ENCODE data around the gene IFFO2. TPM values are rescaled to one million over a fixed set of nuclear protein-coding genes. Genes with fewer than 3 reads are reported as not detected.

IFFO2 gene
- total RNA-seq, 1 experiment from 2014 or later = 15.6 TPM

DNA sequence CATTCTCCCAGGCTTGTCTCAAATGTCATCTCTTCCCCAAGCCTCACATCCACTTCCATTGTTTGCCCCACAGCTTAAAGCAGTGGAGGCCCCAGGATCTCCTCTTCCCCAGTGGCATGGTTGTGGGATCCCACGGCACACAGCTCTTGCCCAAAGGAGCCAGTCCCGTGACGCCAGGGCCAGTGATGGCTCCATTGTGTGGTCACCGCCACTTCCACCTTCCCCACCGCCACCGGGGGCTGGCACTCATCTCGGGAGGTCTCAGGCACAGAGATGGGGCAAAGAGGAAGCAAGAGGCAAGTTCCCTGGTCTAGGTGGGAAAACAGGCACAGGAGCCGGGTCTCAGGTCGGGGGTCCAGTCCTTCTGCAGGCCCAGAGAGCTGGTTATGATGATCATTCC is 31.2 kb downstream of the IFFO2 start:
- H3K9me2 ChIP-seq (ENCODE audit: insufficient read depth) = no peaks in the 10 kb centered on the region
- DNase-seq (ENCODE audit: low read depth, low spot score) (no peak), ATAC-seq (no peak)
- ChIA-PET RAD21 (ENCODE audit: low non-redundant PET in 1 of 2, low total read pairs in 2 of 2, uncharacterized antibody in 2 of 2, unreplicated experiment in 2 of 2) (no interaction called here), POLR2A (interaction anchor here (3.1 kb wide), 1 partner anchor 13 kb away, joined by 13 read pairs; no protein-coding TSS in a partner anchor), CTCF (interaction anchor here (3.1 kb wide), 1 partner anchor 18 kb away, joined by 14 read pairs; no protein-coding TSS in a partner anchor)
- no peaks in the 10 kb centered on the region for H3K36me3 ChIP-seq (ENCODE audit: control insufficient read depth in 1 of 2, insufficient read depth in 2 of 2, low read length in 2 of 2)
- intact Hi-C loops (cut with micrococcal nuclease) = no loop called here
- TF ChIP-seq EGR1 (IDR thresholded peaks at IDR 0.05; ENCODE audit: low read depth) (no peak), ZFX (IDR thresholded peaks at IDR 0.05) (no peak), EZH2 (IDR thresholded peaks at IDR 0.05) (no peak), FOSL1 (IDR thresholded peaks at IDR 0.05; ENCODE audit: low read depth) (no peak), CEBPB (IDR thresholded peaks at IDR 0.05; ENCODE audit: low read depth) (no peak), EZH2phosphoT487 (IDR thresholded peaks at IDR 0.05; ENCODE audit: borderline replicate concordance) (no peak), SP1 (IDR thresholded peaks at IDR 0.05; ENCODE audit: low read depth) (no peak), CBX3 (IDR thresholded peaks at IDR 0.05; ENCODE audit: low read depth) (no peak), JUND (IDR thresholded peaks at IDR 0.05) (no peak), TCF7L2 (IDR thresholded peaks at IDR 0.05; ENCODE audit: borderline replicate concordance, extremely low read depth, insufficient read depth, insufficient read length) (no peak), POLR2AphosphoS5 (IDR thresholded peaks at IDR 0.05; ENCODE audit: low read depth, low read length) (no peak), POLR2A (IDR thresholded peaks at IDR 0.05; ENCODE audit: borderline replicate concordance, extremely low read depth, insufficient read depth, insufficient read length) (no peak)
- TF ChIP-seq, protein P1, sequence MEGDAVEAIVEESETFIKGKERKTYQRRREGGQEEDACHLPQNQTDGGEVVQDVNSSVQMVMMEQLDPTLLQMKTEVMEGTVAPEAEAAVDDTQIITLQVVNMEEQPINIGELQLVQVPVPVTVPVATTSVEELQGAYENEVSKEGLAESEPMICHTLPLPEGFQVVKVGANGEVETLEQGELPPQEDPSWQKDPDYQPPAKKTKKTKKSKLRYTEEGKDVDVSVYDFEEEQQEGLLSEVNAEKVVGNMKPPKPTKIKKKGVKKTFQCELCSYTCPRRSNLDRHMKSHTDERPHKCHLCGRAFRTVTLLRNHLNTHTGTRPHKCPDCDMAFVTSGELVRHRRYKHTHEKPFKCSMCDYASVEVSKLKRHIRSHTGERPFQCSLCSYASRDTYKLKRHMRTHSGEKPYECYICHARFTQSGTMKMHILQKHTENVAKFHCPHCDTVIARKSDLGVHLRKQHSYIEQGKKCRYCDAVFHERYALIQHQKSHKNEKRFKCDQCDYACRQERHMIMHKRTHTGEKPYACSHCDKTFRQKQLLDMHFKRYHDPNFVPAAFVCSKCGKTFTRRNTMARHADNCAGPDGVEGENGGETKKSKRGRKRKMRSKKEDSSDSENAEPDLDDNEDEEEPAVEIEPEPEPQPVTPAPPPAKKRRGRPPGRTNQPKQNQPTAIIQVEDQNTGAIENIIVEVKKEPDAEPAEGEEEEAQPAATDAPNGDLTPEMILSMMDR (IDR thresholded peaks at IDR 0.05 in 2 of 3, conservative IDR thresholded peaks at IDR 0.05 in 1 of 3; ENCODE audit: borderline replicate concordance in 1 of 3, insufficient read depth in 1 of 3, low read depth in 2 of 3, low read length in 2 of 3) = no peak
- TF ChIP-seq, protein P2, sequence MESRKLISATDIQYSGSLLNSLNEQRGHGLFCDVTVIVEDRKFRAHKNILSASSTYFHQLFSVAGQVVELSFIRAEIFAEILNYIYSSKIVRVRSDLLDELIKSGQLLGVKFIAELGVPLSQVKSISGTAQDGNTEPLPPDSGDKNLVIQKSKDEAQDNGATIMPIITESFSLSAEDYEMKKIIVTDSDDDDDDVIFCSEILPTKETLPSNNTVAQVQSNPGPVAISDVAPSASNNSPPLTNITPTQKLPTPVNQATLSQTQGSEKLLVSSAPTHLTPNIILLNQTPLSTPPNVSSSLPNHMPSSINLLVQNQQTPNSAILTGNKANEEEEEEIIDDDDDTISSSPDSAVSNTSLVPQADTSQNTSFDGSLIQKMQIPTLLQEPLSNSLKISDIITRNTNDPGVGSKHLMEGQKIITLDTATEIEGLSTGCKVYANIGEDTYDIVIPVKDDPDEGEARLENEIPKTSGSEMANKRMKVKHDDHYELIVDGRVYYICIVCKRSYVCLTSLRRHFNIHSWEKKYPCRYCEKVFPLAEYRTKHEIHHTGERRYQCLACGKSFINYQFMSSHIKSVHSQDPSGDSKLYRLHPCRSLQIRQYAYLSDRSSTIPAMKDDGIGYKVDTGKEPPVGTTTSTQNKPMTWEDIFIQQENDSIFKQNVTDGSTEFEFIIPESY (IDR thresholded peaks at IDR 0.05; ENCODE audit: extremely low read depth, insufficient replicate concordance, low read length) = no peak
- H3K9ac ChIP-seq (ENCODE audit: low read length) = no peak overlapping the region
- no peak overlapping the region for H3K4me3 ChIP-seq (replicated peaks in 1 of 2; ENCODE audit: low read depth in 1 of 2, low read length in 2 of 2)
- H2AFZ ChIP-seq (ENCODE audit: low read depth, low read length, poor library complexity, severe bottlenecking) = no peak overlapping the region
- BruUV-seq (replicated peaks) = no TSS peak
- no peaks in the 10 kb centered on the region for H4K20me1 ChIP-seq (ENCODE audit: insufficient read depth)
- no peak overlapping the region for H3K27ac ChIP-seq (ENCODE audit: low read depth, low read length)
- peaks cover 81% of the 10 kb centered on the region for H3K79me2 ChIP-seq (ENCODE audit: insufficient read depth, low read length)
- no peaks in the 10 kb centered on the region for H3K9me3 ChIP-seq (ENCODE audit: control insufficient read depth in 1 of 2, insufficient read depth in 1 of 2, low read depth in 1 of 2, low read length in 2 of 2)
- H3K27me3 ChIP-seq (ENCODE audit: insufficient read depth, low read length) = no peaks in the 10 kb centered on the region
- peaks cover 42 to 80% of the 10 kb centered on the region in 2 experiments for H3K4me1 ChIP-seq (ENCODE audit: control insufficient read depth in 1 of 2, insufficient read depth in 2 of 2, low read length in 2 of 2)
- H3K4me2 ChIP-seq (ENCODE audit: low read length) = no peak overlapping the region
